OCI-LY3 (cell line): ENCODE measurements around the gene NKTR.
A peak's percentile ranks its signal among the peaks of the same experiment; 100 is the strongest.

Experiments used
- H2AFZ ChIP-seq: fragments of 200-600, 300-600 bp; shearing (Covaris generic); 2 replicates; pipeline ENCODE4 v1.6.0; 2014; ENCODE audit warnings: antibody characterized with exemption, low read depth, low read length
- H3K27ac ChIP-seq: fragments of 200-600, 300-600 bp; sonication (generic); 2 replicates; pipeline ENCODE4 v1.5.1; 2014; ENCODE audit warnings: mild to moderate bottlenecking, low read length, moderate library complexity, mixed read lengths
- H3K27me3 ChIP-seq: fragments of 200-600, 300-600 bp; sonication (generic); 2 replicates; pipeline ENCODE4 v1.6.1; 2014; ENCODE audit warnings: low read depth, low read length, mixed read lengths
- H3K36me3 ChIP-seq: fragments of 200-600, 300-600 bp; sonication (generic); replicated peaks from 2 replicates; pipeline ENCODE3; 2014; ENCODE audit warnings: low read depth, low read length, mixed read lengths
- H3K4me1 ChIP-seq: fragments of 300-600, 200-600 bp; sonication (generic); 2 replicates; pipeline ENCODE4 v1.6.1; 2014; ENCODE audit warnings: low read length, mixed read lengths
- H3K4me2 ChIP-seq: fragments of 200-600, 300-600 bp; sonication (generic); 2 replicates; pipeline ENCODE4 v1.6.1; 2014; ENCODE audit warnings: low read length, mixed read lengths
- H3K4me3 ChIP-seq: fragments of 300-600, 200-600 bp; sonication (generic); 2 replicates; pipeline ENCODE4 v1.5.1; 2014; ENCODE audit warnings: antibody characterized with exemption, mild to moderate bottlenecking, low read length, moderate library complexity
- H3K79me2 ChIP-seq: fragments of 300-600, 200-600 bp; shearing (Covaris generic); 2 replicates; pipeline ENCODE4 v1.6.1; 2014; ENCODE audit warnings: mild to moderate bottlenecking, low read length, mixed read lengths
- H3K9ac ChIP-seq: fragments of 300-600, 200-600 bp; shearing (Covaris generic); 2 replicates; pipeline ENCODE4 v1.6.0; 2014; ENCODE audit warnings: mild to moderate bottlenecking, low read length, moderate library complexity
- H3K9me3 ChIP-seq: fragments of 200-600, 300-600 bp; shearing (Covaris generic); 2 replicates; pipeline ENCODE4 v1.6.1; 2014; ENCODE audit warnings: low read length, mixed read lengths; ENCODE audit not compliant: insufficient read depth
- H4K20me1 ChIP-seq: fragments of 200-600, 300-600 bp; sonication (generic); 2 replicates; pipeline ENCODE4 v1.6.1; 2016; ENCODE audit warnings: low read length, mixed read lengths; ENCODE audit not compliant: insufficient read depth
- CTCF ChIP-seq: fragments of 200-600, 300-600 bp; sonication (generic); IDR thresholded peaks from 2 replicates; pipeline ENCODE4 v1.5.1; 2014; ENCODE audit warnings: antibody characterized with exemption, low read length, low read depth
- EZH2phosphoT487 ChIP-seq: fragments of 200-600 bp; shearing (Covaris generic); IDR thresholded peaks from 2 replicates; pipeline ENCODE4 v1.6.1; 2018; ENCODE audit warnings: antibody characterized with exemption, mixed run types, low read depth

Gene NKTR

GRCh38 chr3:42589382-42590109 lies 10.9 kb upstream of the NKTR start:
- H3K4me2 ChIP-seq, result peak overlapping the region; percentile 88
- peaks cover 22% of the 10 kb centered on the region for H3K36me3 ChIP-seq
- H3K9me3 ChIP-seq, result no peaks in the 10 kb centered on the region
- H4K20me1 ChIP-seq, result peaks cover 3% of the 10 kb centered on the region; the same call in 1 of the 2 replicates
- H3K79me2 ChIP-seq, result peaks cover 33% of the 10 kb centered on the region
- no peaks in the 10 kb centered on the region for H3K27me3 ChIP-seq
- TF ChIP-seq EZH2phosphoT487 (no peak), CTCF (no peak)
- peaks cover 14% of the 10 kb centered on the region for H3K4me1 ChIP-seq
- peak overlapping the region; percentile 64 for H3K9ac ChIP-seq
- H2AFZ ChIP-seq, result peak overlapping the region; percentile 50; the same call in 1 of the 2 replicates
- H3K27ac ChIP-seq, result peak overlapping the region; percentile 71
- peak overlapping the region; percentile 93 for H3K4me3 ChIP-seq

GRCh38 chr3:42590989-42591756 lies 9.3 kb upstream of the NKTR start:
- H4K20me1 ChIP-seq, result peaks cover 3% of the 10 kb centered on the region; the same call in 1 of the 2 replicates
- peak overlapping the region; percentile 84 for H3K9ac ChIP-seq
- peak overlapping the region; percentile 59 for H3K27ac ChIP-seq
- TF ChIP-seq CTCF (no peak), EZH2phosphoT487 (no peak)
- no peaks in the 10 kb centered on the region for H3K9me3 ChIP-seq
- H3K4me2 ChIP-seq, result peak overlapping the region; percentile 90
- peaks cover 14% of the 10 kb centered on the region for H3K4me1 ChIP-seq
- peaks cover 36% of the 10 kb centered on the region for H3K79me2 ChIP-seq
- no peaks in the 10 kb centered on the region for H3K27me3 ChIP-seq
- peaks cover 35% of the 10 kb centered on the region for H3K36me3 ChIP-seq
- H2AFZ ChIP-seq, result no peak overlapping the region
- peak overlapping the region; percentile 93 for H3K4me3 ChIP-seq

GRCh38 chr3:42591811-42592210 lies 8.7 kb upstream of the NKTR start:
- peaks cover 14% of the 10 kb centered on the region for H3K4me1 ChIP-seq
- no peaks in the 10 kb centered on the region for H3K27me3 ChIP-seq
- no peak overlapping the region for H2AFZ ChIP-seq
- peak overlapping the region; percentile 59 for H3K27ac ChIP-seq
- H3K4me2 ChIP-seq, result peak overlapping the region; percentile 90
- H3K9me3 ChIP-seq, result no peaks in the 10 kb centered on the region
- peaks cover 3% of the 10 kb centered on the region; the same call in 1 of the 2 replicates for H4K20me1 ChIP-seq
- peak overlapping the region; percentile 84 for H3K9ac ChIP-seq
- peaks cover 42% of the 10 kb centered on the region for H3K36me3 ChIP-seq
- H3K4me3 ChIP-seq, result peak overlapping the region; percentile 93
- H3K79me2 ChIP-seq, result peaks cover 36% of the 10 kb centered on the region
- TF ChIP-seq CTCF (no peak), EZH2phosphoT487 (no peak)

GRCh38 chr3:42593635-42594034 lies 6.9 kb upstream of the NKTR start:
- Histone ChIP-seq H3K27me3 (no peaks in the 10 kb centered on the region), H3K9me3 (no peaks in the 10 kb centered on the region), H3K36me3 (peaks cover 51% of the 10 kb centered on the region), H3K4me3 (no peak overlapping the region), H3K79me2 (peaks cover 36% of the 10 kb centered on the region), H4K20me1 (peaks cover 3% of the 10 kb centered on the region; the same call in 1 of the 2 replicates), H2AFZ (no peak overlapping the region), H3K9ac (no peak overlapping the region), H3K27ac (no peak overlapping the region), H3K4me1 (peaks cover 14% of the 10 kb centered on the region), H3K4me2 (no peak overlapping the region)
- TF ChIP-seq CTCF, result no peak
- TF ChIP-seq EZH2phosphoT487, result no peak
